Thyroid gland (tissue), 4 donors: ENCODE data around the gene SH3BGRL3. TPM values are rescaled to one million over a fixed set of nuclear protein-coding genes. Genes with fewer than 3 reads are reported as not detected.

ENCODE experiments used
- DNase-seq, 2 donors: peaks; one replicate each; pipeline ENCODE4 v3.0.0-alpha.2; 2019
- H3K27ac ChIP-seq, 3 donors: fragments of 200-600 bp; sonication (generic); 1 replicate in 2 of 3; 2 replicates in 1 of 3; pipeline ENCODE4 v1.5.1; 2016 to 2019; ENCODE audit warnings: mild to moderate bottlenecking in 1 of 3, moderate library complexity in 1 of 3
- H3K27me3 ChIP-seq: fragments of 200-600 bp; sonication (generic); one replicate; pipeline ENCODE4 v1.5.1; 2019
- H3K36me3 ChIP-seq, 2 donors: fragments of 200-600 bp; sonication (generic); one replicate each; pipeline ENCODE4 v1.5.1; 2016 to 2019
- H3K4me1 ChIP-seq, 2 donors: fragments of 200-600 bp; sonication (generic); one replicate each; pipeline ENCODE4 v1.5.1; 2017 to 2019
- H3K4me3 ChIP-seq, 3 donors: fragments of 200-600 bp; sonication (generic); replicated peaks in 1 of 3; 1 replicate in 2 of 3; 2 replicates in 1 of 3; pipeline ENCODE4 v1.5.1; 2016; ENCODE audit warnings: mild to moderate bottlenecking in 1 of 3
- H3K9me3 ChIP-seq: fragments of 200-600 bp; sonication (generic); one replicate; pipeline ENCODE4 v1.5.1; 2017
- POLR2A ChIP-seq, 2 donors: fragments of 450-650 bp; IDR thresholded peaks; one replicate each; pipeline ENCODE4 v1.6.1; 2017; ENCODE audit warnings: antibody characterized with exemption in 2 of 2, mild to moderate bottlenecking in 2 of 2, moderate library complexity in 1 of 2
- WGBS, 2 donors: methylation state at CpG; one replicate each; pipeline ENCODE4 v1.1.5; 2017; 5-methylcytosine and 5-hydroxymethylcytosine counted together
- intact Hi-C: fragments of 100-400 bp; cut with DNase I; formaldehyde crosslinking; loops from one replicate; pipeline ENCODE4 v1.15.1; 2023
- total RNA-seq, 4 donors: library from RNA; depleted of rRNA; stranded (reverse); fragments of >200 nt; gene quantifications; one replicate each; pipeline ENCODE4 v1.2.3, GENCODE V29; 2016
- TF ChIP-seq, protein P1 (sequence below), 6 experiments: fragments of 200-600 bp in 3 of 6; fragments of 450-650 bp in 3 of 6; sonication (generic) in 3 of 6; IDR thresholded peaks; one replicate each; pipeline ENCODE4 v1.5.1; 2016 to 2019; ENCODE audit warnings: antibody characterized with exemption in 6 of 6, mild to moderate bottlenecking in 2 of 6, inconsistent platforms in 1 of 6, moderate library complexity in 1 of 6

SH3BGRL3 gene
- total RNA-seq, 4 donors from 2014 or later: 18.8 to 58.2 (median 37.4) TPM

DNA sequence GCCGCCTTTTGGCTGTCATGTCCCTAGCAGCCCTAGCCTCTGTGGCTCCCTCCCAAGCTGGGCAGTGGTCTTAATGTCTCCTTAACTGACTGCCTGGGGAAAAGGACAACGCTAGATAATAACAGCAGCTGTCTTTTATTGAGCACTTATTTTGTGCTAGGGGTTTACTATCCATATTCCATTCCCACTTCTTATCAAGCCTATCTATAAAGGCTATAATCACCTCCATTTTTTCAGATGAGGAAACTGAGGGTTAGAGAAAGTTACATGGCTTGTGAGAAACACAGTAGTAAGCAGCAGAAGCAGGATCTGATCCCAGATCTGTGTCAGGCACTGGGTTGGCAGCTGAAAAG is 6.2 kb downstream of the SH3BGRL3 start:
- Histone ChIP-seq H3K27ac (no peak overlapping the region), H3K36me3 (no peaks in the 10 kb centered on the region), H3K9me3 (no peaks in the 10 kb centered on the region), H3K4me1 (peaks cover under 1 to 46% of the 10 kb centered on the region in 2 donors), H3K27me3 (no peaks in the 10 kb centered on the region), H3K4me3 (no peak overlapping the region)
- 85 to 91% methylated on average over 2 of the region's 2 CpGs for WGBS, 2 donors
- intact Hi-C loops: no loop called here
- no peak for DNase-seq
- TF ChIP-seq, protein P1, sequence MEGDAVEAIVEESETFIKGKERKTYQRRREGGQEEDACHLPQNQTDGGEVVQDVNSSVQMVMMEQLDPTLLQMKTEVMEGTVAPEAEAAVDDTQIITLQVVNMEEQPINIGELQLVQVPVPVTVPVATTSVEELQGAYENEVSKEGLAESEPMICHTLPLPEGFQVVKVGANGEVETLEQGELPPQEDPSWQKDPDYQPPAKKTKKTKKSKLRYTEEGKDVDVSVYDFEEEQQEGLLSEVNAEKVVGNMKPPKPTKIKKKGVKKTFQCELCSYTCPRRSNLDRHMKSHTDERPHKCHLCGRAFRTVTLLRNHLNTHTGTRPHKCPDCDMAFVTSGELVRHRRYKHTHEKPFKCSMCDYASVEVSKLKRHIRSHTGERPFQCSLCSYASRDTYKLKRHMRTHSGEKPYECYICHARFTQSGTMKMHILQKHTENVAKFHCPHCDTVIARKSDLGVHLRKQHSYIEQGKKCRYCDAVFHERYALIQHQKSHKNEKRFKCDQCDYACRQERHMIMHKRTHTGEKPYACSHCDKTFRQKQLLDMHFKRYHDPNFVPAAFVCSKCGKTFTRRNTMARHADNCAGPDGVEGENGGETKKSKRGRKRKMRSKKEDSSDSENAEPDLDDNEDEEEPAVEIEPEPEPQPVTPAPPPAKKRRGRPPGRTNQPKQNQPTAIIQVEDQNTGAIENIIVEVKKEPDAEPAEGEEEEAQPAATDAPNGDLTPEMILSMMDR (IDR thresholded peaks at IDR 0.05): no peak
- TF ChIP-seq POLR2A (IDR thresholded peaks at IDR 0.05): no peak

DNA sequence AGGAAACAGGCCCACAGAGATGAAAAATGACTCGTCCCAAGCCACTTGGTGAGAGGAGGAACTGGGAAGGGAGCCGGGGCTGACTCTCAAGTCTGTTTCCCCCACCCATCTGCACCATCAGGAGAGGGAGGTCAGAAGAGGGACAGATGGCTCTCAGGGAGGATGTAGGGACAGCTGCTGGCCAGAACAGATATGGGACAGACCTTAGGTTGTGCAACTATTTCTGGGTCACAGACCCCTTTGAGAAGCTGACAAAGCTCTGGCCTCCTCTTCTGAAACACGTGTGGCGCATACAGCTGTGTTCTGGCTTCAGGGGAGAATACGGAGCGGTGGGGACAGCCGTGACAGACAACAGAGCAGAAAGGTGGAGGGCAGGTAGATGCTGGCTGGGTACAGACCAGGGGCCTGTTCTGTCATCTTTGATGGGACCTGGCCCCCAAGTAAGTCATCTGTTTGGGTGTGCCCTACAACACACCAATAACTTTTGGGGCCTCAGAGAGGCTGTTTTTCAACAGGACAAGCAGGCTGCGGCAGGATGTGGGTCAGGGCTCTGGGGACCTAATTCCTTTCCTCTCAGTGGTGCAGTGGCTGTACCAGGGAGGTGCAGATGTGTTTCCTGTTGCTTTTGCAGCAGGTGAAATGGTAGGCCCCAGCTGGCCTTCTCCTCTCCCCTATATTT is 7.3 kb downstream of the SH3BGRL3 start:
- Histone ChIP-seq H3K4me1 (peaks cover 3 to 41% of the 10 kb centered on the region in 2 donors), H3K9me3 (no peaks in the 10 kb centered on the region), H3K36me3 (no peaks in the 10 kb centered on the region), H3K27me3 (no peaks in the 10 kb centered on the region), H3K4me3 (no peak overlapping the region), H3K27ac (peak overlapping the region in 1 of 3 donors; percentile 38)
- no peak for TF ChIP-seq POLR2A (IDR thresholded peaks at IDR 0.05)
- intact Hi-C loops: no loop called here
- peak in 1 of 2 donors; percentile 22 for DNase-seq
- 57 to 69% methylated on average over 8 of the region's 8 CpGs for WGBS, 2 donors

DNA sequence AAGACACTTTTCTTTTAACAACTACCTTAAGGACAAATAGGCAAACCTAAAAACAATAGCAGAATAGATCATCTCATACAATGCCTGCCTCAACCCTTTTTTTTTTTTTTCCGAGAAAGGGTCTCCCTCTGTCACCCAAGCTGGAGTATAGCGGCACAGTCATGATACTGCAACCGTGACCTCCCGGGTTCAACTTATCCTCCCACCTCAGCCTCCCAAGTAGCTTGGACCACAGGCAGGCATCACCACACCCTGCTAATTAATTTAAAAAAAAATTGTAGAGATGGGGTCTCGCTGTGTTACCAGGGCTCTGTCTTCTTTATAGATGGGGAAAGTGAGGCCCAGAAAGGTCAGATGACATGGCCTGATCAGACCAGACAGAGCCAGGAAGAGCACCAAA is 7.9 kb downstream of the SH3BGRL3 start:
- intact Hi-C loops: no loop called here
- Histone ChIP-seq H3K27me3 (no peaks in the 10 kb centered on the region), H3K9me3 (no peaks in the 10 kb centered on the region), H3K4me1 (peaks cover 3 to 41% of the 10 kb centered on the region in 2 donors), H3K36me3 (no peaks in the 10 kb centered on the region), H3K27ac (no peak overlapping the region), H3K4me3 (no peak overlapping the region)
- WGBS, 2 donors: 84 to 93% methylated on average over 5 of the region's 5 CpGs
- no peak for TF ChIP-seq POLR2A (IDR thresholded peaks at IDR 0.05)
- TF ChIP-seq, protein P1 (IDR thresholded peaks at IDR 0.05): no peak
- DNase-seq: no peak

DNA sequence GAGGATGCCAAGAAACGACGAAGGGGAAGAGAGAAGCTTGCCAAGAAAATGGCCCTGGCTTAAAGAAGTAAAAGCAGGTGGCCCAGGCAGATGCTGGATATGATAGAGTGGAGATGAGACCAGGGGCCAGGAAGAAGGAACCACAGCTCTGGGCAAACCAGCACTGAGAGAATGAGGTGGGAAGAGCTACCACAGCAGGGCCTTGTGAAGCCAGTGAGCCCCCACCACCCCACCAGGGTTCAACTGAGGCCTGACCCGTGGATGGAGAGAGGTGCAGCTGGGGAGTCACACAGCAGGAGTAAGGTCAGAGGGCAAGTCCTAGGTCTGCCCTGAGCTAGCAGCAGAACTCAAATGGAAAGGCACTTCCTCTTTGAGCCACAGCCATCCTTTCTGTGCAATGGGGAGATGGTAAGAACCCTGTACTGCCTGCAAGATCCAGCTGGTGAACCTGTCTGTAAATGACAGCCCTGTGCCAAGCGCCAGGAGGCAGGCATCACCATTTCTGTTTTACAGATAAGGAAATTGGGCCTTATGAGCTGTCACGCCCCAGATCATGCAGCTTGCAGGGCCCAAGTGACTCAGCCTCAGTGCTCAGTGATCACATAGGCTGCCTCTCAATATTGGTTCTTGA is 8.5 kb downstream of the SH3BGRL3 start:
- Histone ChIP-seq H3K27me3 (no peaks in the 10 kb centered on the region), H3K36me3 (no peaks in the 10 kb centered on the region), H3K4me1 (peaks cover 3 to 41% of the 10 kb centered on the region in 2 donors), H3K4me3 (no peak overlapping the region), H3K9me3 (no peaks in the 10 kb centered on the region), H3K27ac (peak overlapping the region in 1 of 3 donors; percentile 17)
- WGBS, 2 donors: 62 to 72% methylated on average over 5 of the region's 5 CpGs
- DNase-seq: no peak
- intact Hi-C loops: no loop called here
- TF ChIP-seq POLR2A (IDR thresholded peaks at IDR 0.05): no peak
- TF ChIP-seq, protein P1 (IDR thresholded peaks at IDR 0.05): no peak

DNA sequence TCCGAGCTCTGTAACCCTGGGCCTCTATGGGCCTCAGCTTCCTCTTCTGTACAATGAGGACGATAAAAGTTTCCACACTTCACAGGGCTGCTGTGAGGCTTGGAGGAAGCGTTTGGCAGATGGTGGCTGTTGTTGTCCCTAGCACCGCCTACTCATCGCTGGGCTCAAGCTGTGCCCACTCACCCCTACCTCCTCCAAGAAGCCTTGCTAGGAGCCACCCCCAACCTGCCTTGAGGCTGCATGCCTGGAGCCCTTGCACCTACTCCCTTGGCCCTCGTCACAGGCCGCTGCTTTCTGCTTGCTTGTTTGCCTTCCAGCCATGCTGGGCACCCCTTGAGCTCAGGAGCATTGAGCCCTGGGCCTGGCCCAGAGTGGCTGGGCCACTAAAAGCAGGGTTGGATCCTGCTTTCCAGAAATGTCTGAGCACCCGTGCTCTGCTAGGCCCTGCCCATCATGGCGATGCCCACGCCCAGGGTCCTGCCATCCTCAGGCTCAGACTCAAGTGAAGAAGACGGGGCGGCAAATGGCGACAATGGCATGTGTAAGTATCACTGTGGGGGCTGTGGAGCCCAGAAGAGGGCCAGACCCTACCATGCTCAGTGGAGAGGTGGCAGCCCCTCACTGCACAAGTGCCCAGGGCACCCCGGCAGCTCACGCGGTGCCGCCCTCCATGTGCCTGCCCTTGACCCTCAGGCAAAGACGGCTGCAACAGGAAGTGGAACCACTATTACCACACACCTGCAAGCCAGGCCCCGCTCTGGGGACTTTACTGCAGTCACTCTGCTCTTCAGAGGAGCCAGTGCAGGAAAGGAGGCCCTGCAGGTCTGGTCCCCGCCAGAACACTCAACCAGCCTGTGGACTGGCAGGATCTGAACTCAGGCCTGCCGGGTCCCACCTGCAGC is 9.5 kb downstream of the SH3BGRL3 start:
- no peaks in the 10 kb centered on the region for H3K9me3 ChIP-seq
- peak overlapping the region; percentile 30 to 43 (median 30) for H3K27ac ChIP-seq
- no peak for TF ChIP-seq POLR2A (IDR thresholded peaks at IDR 0.05)
- TF ChIP-seq, protein P1 (IDR thresholded peaks at IDR 0.05): no peak
- no peak overlapping the region for H3K4me3 ChIP-seq
- H3K4me1 ChIP-seq: peaks cover 3 to 36% of the 10 kb centered on the region in 2 donors
- intact Hi-C loops: no loop called here
- peak; percentile 78 to 80 for DNase-seq
- WGBS, 2 donors: 54 to 69% methylated on average over 17 of the region's 21 CpGs
- no peaks in the 10 kb centered on the region for H3K36me3 ChIP-seq
- H3K27me3 ChIP-seq: no peaks in the 10 kb centered on the region
